NCI-H2107 treated with DMSO at 0.1 percent for 48 hours (cell line): ENCODE measurements around the gene KANK4.
A peak's percentile ranks its signal among the peaks of the same experiment; 100 is the strongest.

Source experiments
- DNase-seq: peaks from one replicate; lab custom pipeline; 2025; ENCODE audit not compliant: unreplicated experiment; lab: John Stamatoyannopoulos, UW

KANK4 gene

GRCh38 chr1:62318756-62319544 lies at the start of gene KANK4:
Gene KANK4 (minus strand): TSS chr1:62319434. CDS start chr1:62281564, 37,870 bp downstream.
- no peak for DNase-seq

- DNase-seq = no peak
Measured at GRCh38 chr1:62368989-62369388, 49.8 kb upstream of the KANK4 start.

GRCh38 chr1:62367005-62367557 lies 47.8 kb upstream of the KANK4 start:
- DNase-seq = no peak

GRCh38 chr1:62364721-62365120 lies 45.5 kb upstream of the KANK4 start:
- DNase-seq = no peak

- DNase-seq = no peak
Measured at GRCh38 chr1:62362926-62363325, 43.7 kb upstream of the KANK4 start.

- peak; percentile 20 for DNase-seq
Measured at GRCh38 chr1:62362061-62362917, 43.1 kb upstream of the KANK4 start.

- no peak for DNase-seq
Measured at GRCh38 chr1:62361431-62361830, 42.2 kb upstream of the KANK4 start.

GRCh38 chr1:62358665-62359373 lies 39.6 kb upstream of the KANK4 start:
- peak; percentile 78 for DNase-seq

GRCh38 chr1:62357916-62358315 lies 38.7 kb upstream of the KANK4 start:
- no peak for DNase-seq

- DNase-seq = no peak
Measured at GRCh38 chr1:62356257-62356835, 37.1 kb upstream of the KANK4 start.

GRCh38 chr1:62355095-62355494 lies 35.9 kb upstream of the KANK4 start:
- no peak for DNase-seq

GRCh38 chr1:62353853-62354252 lies 34.6 kb upstream of the KANK4 start:
- DNase-seq = no peak

GRCh38 chr1:62352387-62352786 lies 33.2 kb upstream of the KANK4 start:
- no peak for DNase-seq

- no peak for DNase-seq
Measured at GRCh38 chr1:62349470-62350233, 30.4 kb upstream of the KANK4 start.

GRCh38 chr1:62346886-62347285 lies 27.7 kb upstream of the KANK4 start:
- DNase-seq = no peak

- DNase-seq = no peak
Measured at GRCh38 chr1:62343911-62344310, 24.7 kb upstream of the KANK4 start.

GRCh38 chr1:62342270-62342669 lies 23.0 kb upstream of the KANK4 start:
- DNase-seq = no peak

GRCh38 chr1:62341615-62342014 lies 22.4 kb upstream of the KANK4 start:
- DNase-seq = no peak

GRCh38 chr1:62341089-62341488 lies 21.9 kb upstream of the KANK4 start:
- DNase-seq = no peak
